DMS53 treated with DMSO at 0.1 percent for 48 hours (cell line): ENCODE measurements around the gene BRCA2.
A peak's percentile ranks its signal among the peaks of the same experiment; 100 is the strongest.
"Not testable (repeated sequence)": the region's sequence is repeated elsewhere in the genome, so short reads cannot be mapped to it uniquely, and the experiment has no call there.

ENCODE experiments used
- DNase-seq: peaks from one replicate; lab custom pipeline; 2025; ENCODE audit not compliant: unreplicated experiment; lab: John Stamatoyannopoulos, UW

BRCA2 gene

GRCh38 chr13:32309312-32310133 is 5.8 kb upstream of the BRCA2 start:
- DNase-seq: no peak

GRCh38 chr13:32310134-32310706 is 5.1 kb upstream of the BRCA2 start:
- peak; percentile 57 for DNase-seq

- DNase-seq: no peak
Observed at GRCh38 chr13:32311188-32311897, 4.0 kb upstream of the BRCA2 start.

- peak; percentile 73 for DNase-seq
Observed at GRCh38 chr13:32314271-32315237, 754 bp upstream of the BRCA2 start.

DNA sequence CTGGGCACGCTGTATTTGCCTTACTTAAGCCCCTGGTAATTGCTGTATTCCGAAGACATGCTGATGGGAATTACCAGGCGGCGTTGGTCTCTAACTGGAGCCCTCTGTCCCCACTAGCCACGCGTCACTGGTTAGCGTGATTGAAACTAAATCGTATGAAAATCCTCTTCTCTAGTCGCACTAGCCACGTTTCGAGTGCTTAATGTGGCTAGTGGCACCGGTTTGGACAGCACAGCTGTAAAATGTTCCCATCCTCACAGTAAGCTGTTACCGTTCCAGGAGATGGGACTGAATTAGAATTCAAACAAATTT is 676 bp downstream of the BRCA2 start:
- DNase-seq: no peak

DNA sequence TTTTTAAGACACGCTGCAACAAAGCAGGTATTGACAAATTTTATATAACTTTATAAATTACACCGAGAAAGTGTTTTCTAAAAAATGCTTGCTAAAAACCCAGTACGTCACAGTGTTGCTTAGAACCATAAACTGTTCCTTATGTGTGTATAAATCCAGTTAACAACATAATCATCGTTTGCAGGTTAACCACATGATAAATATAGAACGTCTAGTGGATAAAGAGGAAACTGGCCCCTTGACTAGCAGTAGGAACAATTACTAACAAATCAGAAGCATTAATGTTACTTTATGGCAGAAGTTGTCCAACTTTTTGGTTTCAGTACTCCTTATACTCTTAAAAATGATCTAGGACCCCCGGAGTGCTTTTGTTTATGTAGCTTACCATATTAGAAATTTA is 1.2 kb downstream of the BRCA2 start:
- no peak for DNase-seq

DNA sequence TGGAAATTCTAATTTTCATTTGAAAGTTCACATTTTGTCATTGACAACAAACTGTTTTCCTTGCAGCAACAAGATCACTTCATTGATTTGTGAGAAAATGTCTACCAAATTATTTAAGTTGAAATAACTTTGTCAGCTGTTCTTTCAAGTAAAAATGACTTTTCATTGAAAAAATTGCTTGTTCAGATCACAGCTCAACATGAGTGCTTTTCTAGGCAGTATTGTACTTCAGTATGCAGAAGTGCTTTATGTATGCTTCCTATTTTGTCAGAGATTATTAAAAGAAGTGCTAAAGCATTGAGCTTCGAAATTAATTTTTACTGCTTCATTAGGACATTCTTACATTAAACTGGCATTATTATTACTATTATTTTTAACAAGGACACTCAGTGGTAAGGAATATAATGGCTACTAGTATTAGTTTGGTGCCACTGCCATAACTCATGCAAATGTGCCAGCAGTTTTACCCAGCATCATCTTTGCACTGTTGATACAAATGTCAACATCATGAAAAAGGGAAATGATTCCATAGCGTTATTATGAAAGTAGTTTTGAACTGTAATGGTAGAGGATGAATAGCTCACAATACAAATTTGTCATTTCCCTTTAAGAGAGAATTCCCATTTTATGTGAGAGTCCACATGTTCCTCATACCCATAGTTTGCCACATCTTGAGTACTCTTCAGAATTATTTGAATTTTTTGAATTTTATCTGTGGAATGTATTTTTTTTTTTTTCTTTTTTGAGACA is 2.6 kb downstream of the BRCA2 start:
- DNase-seq: no peak

GRCh38 chr13:32320528-32320927 is 5.2 kb downstream of the BRCA2 start:
- DNase-seq: peak; percentile 31

DNA sequence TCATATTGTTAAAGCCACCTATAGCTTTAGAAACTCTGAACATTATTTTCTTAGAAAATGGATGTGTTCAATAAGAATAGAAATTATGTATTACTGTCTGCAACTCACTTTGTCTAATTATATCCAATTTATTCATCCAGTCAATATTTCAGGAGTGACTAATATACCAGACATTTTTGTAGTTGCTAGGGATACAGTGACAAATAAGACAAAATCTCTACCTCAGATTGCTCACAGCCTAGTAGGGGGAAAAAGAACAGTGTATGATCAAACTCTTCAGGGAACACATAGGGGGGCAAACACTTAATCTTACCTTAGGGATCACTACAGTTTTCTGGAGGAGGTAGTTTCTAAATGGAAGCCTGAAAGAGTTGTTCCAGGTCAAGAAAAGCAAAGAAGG is 8.6 kb downstream of the BRCA2 start:
- no peak for DNase-seq

DNA sequence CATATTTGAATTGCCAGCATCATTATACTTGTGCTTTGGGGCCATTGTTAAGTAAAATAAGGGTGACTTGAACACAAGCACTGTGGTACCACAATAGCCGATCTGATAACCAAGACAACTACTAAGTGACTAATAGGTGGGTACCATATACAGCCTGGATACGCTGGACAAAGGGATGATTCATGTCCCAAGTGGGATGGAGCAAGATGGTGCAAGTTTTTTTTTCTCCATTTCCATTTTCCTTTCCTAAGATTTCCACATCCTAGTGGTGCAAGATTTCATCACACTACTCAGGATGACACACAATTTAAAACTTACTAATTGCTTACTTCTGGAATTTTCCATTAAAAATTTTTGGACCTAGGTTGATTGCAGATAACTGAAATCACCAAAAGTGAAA is 15.1 kb downstream of the BRCA2 start:
- no peak for DNase-seq

DNA sequence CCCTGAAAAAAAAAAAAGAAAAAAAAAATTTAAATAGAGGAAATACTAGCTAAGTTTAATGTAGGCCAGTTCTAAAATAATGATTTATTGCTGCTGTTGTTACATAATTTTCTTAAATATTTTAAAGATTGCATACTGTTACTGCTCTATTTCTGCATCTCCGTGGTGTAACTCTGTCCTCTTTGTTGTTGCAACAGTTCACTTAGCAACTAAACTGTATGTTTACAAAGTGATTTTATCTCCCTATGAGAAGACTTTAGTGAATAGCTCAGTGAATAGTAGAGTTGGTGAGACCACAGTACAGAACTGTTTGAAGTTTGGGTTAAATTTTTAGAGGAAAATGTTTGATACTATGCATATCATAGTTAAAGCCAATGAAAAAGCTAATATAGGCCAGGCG is 19.4 kb downstream of the BRCA2 start:
- DNase-seq: no peak

DNA sequence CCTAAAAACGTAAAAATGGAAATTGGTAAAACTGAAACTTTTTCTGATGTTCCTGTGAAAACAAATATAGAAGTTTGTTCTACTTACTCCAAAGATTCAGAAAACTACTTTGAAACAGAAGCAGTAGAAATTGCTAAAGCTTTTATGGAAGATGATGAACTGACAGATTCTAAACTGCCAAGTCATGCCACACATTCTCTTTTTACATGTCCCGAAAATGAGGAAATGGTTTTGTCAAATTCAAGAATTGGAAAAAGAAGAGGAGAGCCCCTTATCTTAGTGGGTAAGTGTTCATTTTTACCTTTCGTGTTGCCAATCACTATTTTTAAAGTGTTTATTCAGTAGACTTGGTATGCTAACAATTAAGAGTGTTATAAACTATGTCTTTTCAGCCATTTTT is 25.6 kb downstream of the BRCA2 start:
- DNase-seq: no peak

DNA sequence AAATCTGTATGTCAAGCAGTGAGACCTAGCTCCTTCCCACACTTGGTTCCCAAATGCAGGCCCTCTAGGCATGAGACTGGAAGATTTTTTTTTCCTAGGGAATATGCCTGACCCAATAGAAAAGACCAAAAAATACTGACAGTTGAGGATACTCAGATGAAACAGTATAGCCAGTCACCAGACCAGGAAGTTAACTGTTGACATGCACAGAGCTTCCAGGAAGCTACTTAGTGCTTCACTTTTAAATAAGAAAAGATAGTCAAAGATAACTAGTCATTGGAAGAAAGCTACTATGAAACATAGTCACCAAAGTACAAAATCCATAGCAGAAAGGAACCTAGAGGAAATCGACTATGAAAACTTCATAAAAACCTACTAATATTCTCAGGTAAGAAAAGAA is 32.3 kb downstream of the BRCA2 start:
- no peak for DNase-seq

DNA sequence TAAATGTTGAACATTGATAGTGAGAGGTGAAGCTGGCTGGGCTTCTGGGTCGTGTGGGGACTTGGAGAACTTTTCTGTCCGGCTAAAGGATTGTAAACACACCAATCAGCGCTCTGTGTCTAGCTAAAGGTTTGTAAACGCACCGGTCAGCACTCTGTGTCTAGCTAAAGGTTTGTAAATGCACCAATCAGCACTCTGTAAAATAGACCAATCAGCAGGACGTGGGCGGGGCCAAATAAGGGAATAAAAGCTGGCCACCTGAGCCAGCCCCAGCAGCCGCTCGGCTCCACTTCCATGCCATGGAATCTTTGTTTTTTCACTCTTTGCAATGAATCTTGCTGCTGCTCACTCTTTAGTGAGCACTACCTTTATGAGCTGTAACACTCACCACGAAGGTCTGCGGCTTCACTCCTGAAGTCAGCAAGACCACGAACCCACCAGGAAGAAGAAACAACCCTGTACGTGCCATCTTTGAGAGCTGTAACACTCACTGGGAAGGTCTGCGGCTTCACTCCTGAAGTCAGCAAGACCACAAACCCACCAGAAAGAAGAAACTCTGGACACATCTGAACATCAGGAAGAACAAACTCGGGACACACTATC is 35.6 kb downstream of the BRCA2 start:
- DNase-seq: not testable (repeated sequence)

DNA sequence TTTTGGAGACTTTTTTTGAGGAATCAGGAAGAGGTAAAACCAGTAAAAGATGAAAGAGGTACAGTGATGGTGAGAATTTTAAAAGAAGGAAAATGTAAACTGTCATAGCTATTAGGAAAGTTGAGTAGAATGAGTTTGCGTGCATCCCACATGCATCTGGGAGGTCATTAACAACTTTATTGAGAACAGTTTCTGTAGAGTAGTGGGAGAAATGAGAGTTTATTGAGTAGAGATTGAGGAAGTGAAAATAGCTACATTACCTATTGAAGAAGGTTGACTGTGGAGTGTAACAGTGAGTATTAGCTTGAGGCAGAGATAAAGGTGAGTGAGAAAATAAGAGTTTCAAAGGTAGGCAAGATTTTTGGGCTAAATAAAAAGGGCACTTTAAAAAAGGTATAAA is 38.7 kb downstream of the BRCA2 start:
- DNase-seq: no peak

GRCh38 chr13:32355935-32356334 is 40.6 kb downstream of the BRCA2 start:
- DNase-seq: not testable (repeated sequence)

DNA sequence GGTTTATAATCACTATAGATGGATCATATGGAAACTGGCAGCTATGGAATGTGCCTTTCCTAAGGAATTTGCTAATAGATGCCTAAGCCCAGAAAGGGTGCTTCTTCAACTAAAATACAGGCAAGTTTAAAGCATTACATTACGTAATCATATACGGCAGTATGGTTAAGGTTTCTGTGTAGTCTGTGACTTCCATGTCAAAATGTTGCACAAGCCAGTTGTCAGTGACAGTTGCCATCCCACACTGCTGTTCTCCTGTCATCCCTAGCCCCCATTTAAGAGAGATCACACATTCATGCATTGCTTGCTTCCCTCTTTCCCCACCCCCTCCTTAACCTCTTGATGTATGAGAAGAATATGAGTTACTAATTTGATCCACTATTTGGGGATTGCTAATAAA is 47.3 kb downstream of the BRCA2 start:
- no peak for DNase-seq

GRCh38 chr13:32370805-32371204 is 55.5 kb downstream of the BRCA2 start:
- no peak for DNase-seq

DNA sequence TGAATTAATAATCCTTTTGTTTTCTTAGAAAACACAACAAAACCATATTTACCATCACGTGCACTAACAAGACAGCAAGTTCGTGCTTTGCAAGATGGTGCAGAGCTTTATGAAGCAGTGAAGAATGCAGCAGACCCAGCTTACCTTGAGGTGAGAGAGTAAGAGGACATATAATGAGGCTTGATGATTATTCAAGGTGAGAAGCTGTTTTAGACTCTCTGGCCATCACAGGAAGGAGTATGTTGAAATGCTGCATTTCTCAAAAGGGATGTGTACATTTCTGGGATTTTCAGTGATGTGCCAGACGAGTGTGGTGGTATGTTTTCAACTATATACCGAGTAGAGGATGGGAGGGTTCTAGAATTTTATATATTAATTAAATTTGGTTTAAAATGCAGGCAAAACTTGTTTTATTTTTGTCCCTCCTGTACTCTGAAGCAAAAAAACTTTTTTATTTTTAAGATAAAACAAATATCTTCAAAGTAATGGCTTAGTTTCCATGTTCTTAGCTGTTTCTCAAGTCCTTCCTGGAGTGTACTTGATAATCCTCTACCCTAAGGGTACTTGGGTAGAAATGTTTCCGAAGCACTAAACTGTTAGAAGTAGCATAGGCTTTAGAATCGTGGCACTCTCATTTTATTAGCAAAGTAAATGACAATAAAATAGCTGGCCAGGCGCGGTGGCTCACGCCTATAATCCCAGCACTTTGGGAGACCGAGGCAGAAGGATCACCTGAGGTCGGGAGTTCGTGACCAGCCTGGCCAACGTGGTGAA is 61.5 kb downstream of the BRCA2 start:
- no peak for DNase-seq
